ENCODE results near the gene IHH.

Gene IHH

DNA sequence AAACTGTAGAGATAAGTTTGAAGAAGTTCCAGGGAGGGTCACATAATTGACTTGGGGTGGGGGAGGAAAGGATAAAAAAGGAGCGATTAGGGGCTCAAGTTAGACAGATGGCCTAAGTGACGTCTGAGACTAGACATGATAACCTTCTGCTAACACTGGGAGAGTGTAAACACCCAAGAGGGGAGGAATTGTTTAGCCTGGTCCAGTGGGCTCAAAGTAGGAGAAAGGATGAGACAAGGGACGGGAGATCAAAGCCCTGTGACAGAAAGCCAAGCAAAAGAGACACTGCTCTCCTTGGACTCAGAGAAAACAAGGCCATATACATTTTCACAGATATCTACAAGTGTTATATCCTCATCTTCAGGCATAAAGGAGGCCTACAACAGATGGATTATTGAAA is 45.5 kb upstream of the IHH start:
- TF ChIP-seq ZNF175 (tag by site-specific recombination; IDR thresholded peaks at IDR 0.05), result no peak
- TF ChIP-seq MZF1 (tag by site-specific recombination; IDR thresholded peaks at IDR 0.05; ENCODE audit: borderline replicate concordance), result no peak
- TF ChIP-seq, protein P1, sequence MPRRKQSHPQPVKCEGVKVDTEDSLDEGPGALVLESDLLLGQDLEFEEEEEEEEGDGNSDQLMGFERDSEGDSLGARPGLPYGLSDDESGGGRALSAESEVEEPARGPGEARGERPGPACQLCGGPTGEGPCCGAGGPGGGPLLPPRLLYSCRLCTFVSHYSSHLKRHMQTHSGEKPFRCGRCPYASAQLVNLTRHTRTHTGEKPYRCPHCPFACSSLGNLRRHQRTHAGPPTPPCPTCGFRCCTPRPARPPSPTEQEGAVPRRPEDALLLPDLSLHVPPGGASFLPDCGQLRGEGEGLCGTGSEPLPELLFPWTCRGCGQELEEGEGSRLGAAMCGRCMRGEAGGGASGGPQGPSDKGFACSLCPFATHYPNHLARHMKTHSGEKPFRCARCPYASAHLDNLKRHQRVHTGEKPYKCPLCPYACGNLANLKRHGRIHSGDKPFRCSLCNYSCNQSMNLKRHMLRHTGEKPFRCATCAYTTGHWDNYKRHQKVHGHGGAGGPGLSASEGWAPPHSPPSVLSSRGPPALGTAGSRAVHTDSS (tag by site-specific recombination; IDR thresholded peaks at IDR 0.05), result no peak
- no peak for TF ChIP-seq SCRT1 (tag by site-specific recombination; IDR thresholded peaks at IDR 0.05; ENCODE audit: borderline replicate concordance)
- no peak for TF ChIP-seq ZNF623 (tag by site-specific recombination; IDR thresholded peaks at IDR 0.05)
- no peak for TF ChIP-seq ZNF366 (tag by site-specific recombination; conservative IDR thresholded peaks at IDR 0.05)
- TF ChIP-seq ZNF16 (tag by site-specific recombination; IDR thresholded peaks at IDR 0.05; ENCODE audit: low read depth), result no peak
- TF ChIP-seq RBAK (tag by site-specific recombination; IDR thresholded peaks at IDR 0.05), result no peak
- no peak for TF ChIP-seq ZNF585B (tag by site-specific recombination; IDR thresholded peaks at IDR 0.05)
- TF ChIP-seq SALL2 (tag by site-specific recombination; IDR thresholded peaks at IDR 0.05; ENCODE audit: borderline replicate concordance), result no peak
- TF ChIP-seq ZNF266 (tag by site-specific recombination; IDR thresholded peaks at IDR 0.05; ENCODE audit: low read depth), result no peak
- TF ChIP-seq MYNN (tag by site-specific recombination; IDR thresholded peaks at IDR 0.05; ENCODE audit: borderline replicate concordance), result no peak
- TF ChIP-seq ZBTB21 (tag by site-specific recombination; IDR thresholded peaks at IDR 0.05), result no peak
- Histone ChIP-seq H3K4me1 (ENCODE audit: control insufficient read depth, insufficient read depth, low read length) (no peaks in the 10 kb centered on the region), H3K36me3 (ENCODE audit: control insufficient read depth in 2 of 2, insufficient read depth in 1 of 2, low read length in 2 of 2) (no peaks in the 10 kb centered on the region), H3K9me3 (ENCODE audit: control insufficient read depth, insufficient read depth, low read depth, low read length) (no peaks in the 10 kb centered on the region), H3K4me3 (ENCODE audit: low read depth, low read length) (no peak overlapping the region), H3K27ac (ENCODE audit: extremely low read depth, low read depth, low read length) (no peak overlapping the region)
- ChIA-PET POLR2A (no interaction called here), CTCF (interaction anchor here (0.5 to 4.9 kb wide), 3 partner anchors 33 to 488 kb away, joined by 3 to 56 read pairs (median 4); no protein-coding TSS in a partner anchor)

GRCh38 chr2:219104107-219105035 is 43.6 kb upstream of the IHH start:
- H3K27ac ChIP-seq (ENCODE audit: extremely low read depth, low read depth, low read length), result no peak overlapping the region
- CTCF ChIA-PET, result interaction anchor here (0.6 to 4.9 kb wide), 34 partner anchors 9 to 256 kb away, joined by 3 to 56 read pairs (median 4); partner anchors contain the start of genes CFAP65 and IHH
- H3K9me3 ChIP-seq (ENCODE audit: control insufficient read depth, insufficient read depth, low read depth, low read length), result no peaks in the 10 kb centered on the region
- H3K36me3 ChIP-seq (ENCODE audit: control insufficient read depth in 2 of 2, insufficient read depth in 1 of 2, low read length in 2 of 2), result no peaks in the 10 kb centered on the region
- POLR2A ChIA-PET, result interaction anchor here (1.0 kb wide), 1 partner anchor 42 kb away, joined by 3 read pairs; no protein-coding TSS in a partner anchor
- no peak overlapping the region for H3K4me3 ChIP-seq (ENCODE audit: low read depth, low read length)
- TF ChIP-seq TCF7L2 (IDR thresholded peaks at IDR 0.05; ENCODE audit: borderline replicate concordance, low read depth, low read length) (no peak), ZNF548 (tag by site-specific recombination; IDR thresholded peaks at IDR 0.05) (no peak), MZF1 (tag by site-specific recombination; IDR thresholded peaks at IDR 0.05; ENCODE audit: borderline replicate concordance) (peak; percentile 92), ZNF654 (tag by site-specific recombination; IDR thresholded peaks at IDR 0.05; ENCODE audit: low read depth) (peak; percentile 30), CTCF (tag by site-specific recombination; IDR thresholded peaks at IDR 0.05) (peak; percentile 31), ZNF140 (tag by site-specific recombination; IDR thresholded peaks at IDR 0.05) (no peak), SALL2 (tag by site-specific recombination; IDR thresholded peaks at IDR 0.05; ENCODE audit: borderline replicate concordance) (no peak), ZNF623 (tag by site-specific recombination; IDR thresholded peaks at IDR 0.05) (peak; percentile 36; the same call in 1 of the 2 replicates), ZNF416 (tag by site-specific recombination; IDR thresholded peaks at IDR 0.05) (no peak)
- H3K4me1 ChIP-seq (ENCODE audit: control insufficient read depth, insufficient read depth, low read length), result no peaks in the 10 kb centered on the region
